ENCODE results near the gene PRKCSH.
A peak's percentile ranks its signal among the peaks of the same experiment; 100 is the strongest.
"Not testable (repeated sequence)": the region's sequence is repeated elsewhere in the genome, so short reads cannot be mapped to it uniquely, and the experiment has no call there.

Gene PRKCSH

DNA sequence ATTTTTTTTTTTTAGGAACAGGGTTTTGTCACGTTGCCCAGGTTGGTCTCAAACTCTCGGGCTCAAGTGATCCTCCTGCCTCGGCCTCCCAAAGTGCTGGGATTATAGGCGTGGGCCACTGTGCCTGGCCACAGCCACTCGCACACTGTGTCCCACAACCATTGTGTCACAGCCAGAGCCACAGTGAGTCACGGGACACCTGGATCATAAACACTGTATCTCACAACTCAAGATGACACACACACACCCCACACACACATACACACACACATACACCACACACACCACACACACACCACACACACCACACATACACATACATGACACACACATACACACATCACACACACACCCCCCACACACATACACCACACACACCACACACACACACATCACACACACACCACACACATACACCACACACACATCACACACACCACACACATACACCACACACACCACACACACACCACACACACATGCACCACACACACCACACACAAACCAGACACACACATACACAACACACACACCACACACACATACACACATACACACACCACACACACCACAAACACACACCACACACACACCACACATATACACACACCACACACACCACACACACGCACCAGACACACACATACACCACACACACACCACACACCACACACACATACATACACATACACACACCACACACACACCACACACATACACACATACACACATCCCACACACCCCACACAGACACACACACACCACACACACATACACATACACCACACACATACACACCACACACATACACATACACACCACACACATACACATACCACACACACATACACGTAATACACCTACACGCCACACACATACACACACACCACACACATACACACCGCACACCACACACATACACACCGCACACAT, 29.2 kb downstream of the PRKCSH start:
- peaks cover 9% of the 10 kb centered on the region for H3K27me3 ChIP-seq (replicated peaks; ENCODE audit: control insufficient read depth, insufficient read depth, low read length)
- H3K9me3 ChIP-seq (ENCODE audit: control insufficient read depth, low read length): no peaks in the 10 kb centered on the region
- H3K9ac ChIP-seq (ENCODE audit: low read length): no peak overlapping the region
- no peaks in the 10 kb centered on the region for H3K4me1 ChIP-seq (ENCODE audit: control insufficient read depth, insufficient read depth, low read length)
- no peak overlapping the region for H3K4me3 ChIP-seq (ENCODE audit: low read length)
- no peak for DNase-seq (ENCODE audit: low read depth)
- H3K36me3 ChIP-seq (ENCODE audit: control insufficient read depth, insufficient read depth, low read length, severe bottlenecking): no peaks in the 10 kb centered on the region

DNA sequence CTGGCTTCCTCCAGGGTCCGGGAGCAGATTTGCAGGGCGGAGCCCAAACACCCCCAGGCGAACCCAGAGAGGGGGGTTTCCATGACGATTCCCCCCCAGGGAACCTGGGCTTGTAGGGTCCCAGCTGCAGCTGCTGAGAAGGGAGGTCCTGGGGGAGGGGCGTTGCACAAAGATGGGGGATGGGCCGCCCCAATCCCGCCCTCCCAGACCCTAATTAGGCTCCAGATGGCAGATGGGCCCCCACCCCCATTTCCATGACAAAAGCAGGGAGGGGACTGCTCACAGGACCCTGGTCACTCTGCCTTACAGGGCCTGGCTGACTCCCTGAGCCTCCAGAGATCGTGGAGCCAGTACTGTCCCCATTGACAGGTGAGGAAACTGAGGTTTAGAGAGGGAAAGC, 30.2 kb downstream of the PRKCSH start:
- H3K27me3 ChIP-seq (replicated peaks; ENCODE audit: control insufficient read depth, insufficient read depth, low read length): peaks cover under 1% of the 10 kb centered on the region
- no peaks in the 10 kb centered on the region for H3K9me3 ChIP-seq (ENCODE audit: control insufficient read depth, low read length)
- no peak overlapping the region for H3K4me3 ChIP-seq (ENCODE audit: low read length)
- DNase-seq (ENCODE audit: low read depth): no peak
- no peak overlapping the region for H3K9ac ChIP-seq (ENCODE audit: low read length)
- H3K4me1 ChIP-seq (ENCODE audit: control insufficient read depth, insufficient read depth, low read length): no peaks in the 10 kb centered on the region
- H3K36me3 ChIP-seq (ENCODE audit: control insufficient read depth, insufficient read depth, low read length, severe bottlenecking): no peaks in the 10 kb centered on the region

DNA sequence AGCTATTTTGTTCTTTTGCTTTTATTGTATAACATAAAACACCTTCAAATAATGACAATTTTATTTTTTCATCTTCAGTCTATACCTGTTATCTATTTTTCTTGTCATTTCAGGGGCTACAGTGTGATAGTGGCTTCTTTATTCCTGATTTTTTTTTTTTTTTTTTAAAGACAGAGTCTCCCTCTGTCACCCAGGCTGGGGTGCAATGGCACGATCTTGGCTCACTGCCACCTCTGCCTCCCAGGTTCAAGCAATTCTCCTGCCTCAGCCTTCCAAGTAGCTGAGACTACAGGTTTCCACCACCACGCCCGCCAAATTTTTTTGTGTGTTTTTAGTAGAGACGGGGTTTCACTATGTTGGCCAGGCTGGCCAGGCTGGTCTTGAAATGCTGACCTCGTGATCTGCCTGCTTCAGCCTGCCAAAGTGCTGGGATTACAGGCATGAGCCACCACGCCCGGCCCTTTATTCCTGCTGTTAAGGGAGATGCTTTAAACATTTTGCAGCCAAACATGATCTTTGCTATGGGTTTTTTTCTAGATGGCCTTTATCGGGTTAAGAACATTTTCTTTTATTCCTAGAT, 32.9 kb downstream of the PRKCSH start:
- not testable (repeated sequence) for H3K9me3 ChIP-seq (ENCODE audit: control insufficient read depth, low read length); H3K27me3 ChIP-seq (replicated peaks; ENCODE audit: control insufficient read depth, insufficient read depth, low read length); H3K4me1 ChIP-seq (ENCODE audit: control insufficient read depth, insufficient read depth, low read length); DNase-seq (ENCODE audit: low read depth); H3K9ac ChIP-seq (ENCODE audit: low read length); H3K36me3 ChIP-seq (ENCODE audit: control insufficient read depth, insufficient read depth, low read length, severe bottlenecking); H3K4me3 ChIP-seq (ENCODE audit: low read length)

DNA sequence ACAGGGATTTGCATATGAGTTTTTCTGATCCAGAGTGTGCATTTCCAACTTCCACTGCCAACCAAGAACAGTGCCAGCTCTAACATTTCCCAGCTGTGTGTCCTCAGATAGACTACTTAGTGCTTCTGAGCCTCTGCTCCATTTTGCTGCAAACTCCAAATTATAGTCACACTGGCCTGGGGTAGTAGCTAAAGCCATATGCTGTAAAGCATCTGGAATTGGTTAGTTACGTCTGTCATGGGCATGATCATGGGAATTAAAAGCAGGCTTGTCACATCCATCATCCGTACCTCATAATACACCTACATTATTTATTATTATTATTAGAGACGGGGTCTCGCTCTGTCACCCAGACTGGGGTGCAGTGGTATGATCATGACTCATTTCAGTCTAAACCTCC, 38.3 kb downstream of the PRKCSH start:
- Histone ChIP-seq H3K27me3 (replicated peaks; ENCODE audit: control insufficient read depth, insufficient read depth, low read length) (peaks cover 7% of the 10 kb centered on the region), H3K9me3 (ENCODE audit: control insufficient read depth, low read length) (no peaks in the 10 kb centered on the region), H3K4me3 (ENCODE audit: low read length) (no peak overlapping the region), H3K9ac (ENCODE audit: low read length) (no peak overlapping the region), H3K4me1 (ENCODE audit: control insufficient read depth, insufficient read depth, low read length) (no peaks in the 10 kb centered on the region), H3K36me3 (ENCODE audit: control insufficient read depth, insufficient read depth, low read length, severe bottlenecking) (no peaks in the 10 kb centered on the region)
- DNase-seq (ENCODE audit: low read depth): no peak

DNA sequence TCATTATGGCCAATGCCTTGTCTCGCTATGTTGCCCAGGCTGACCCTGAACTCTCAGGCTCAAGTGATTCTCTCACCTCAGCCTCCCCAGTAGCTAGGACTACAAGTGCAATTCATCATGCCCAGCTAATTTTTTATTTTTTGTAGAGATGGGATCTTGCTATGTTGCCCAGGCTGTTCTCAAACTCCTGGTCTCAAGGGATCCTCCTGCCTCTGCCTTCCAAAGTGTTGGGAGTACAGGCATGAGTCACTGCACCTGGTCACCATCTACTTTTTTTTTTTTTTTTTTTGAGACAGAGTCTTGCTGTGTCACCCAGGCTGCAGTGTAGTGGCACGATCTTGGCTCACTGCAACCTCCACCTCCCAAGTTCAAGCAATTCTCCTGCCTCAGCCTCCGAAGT, 39.9 kb downstream of the PRKCSH start:
- not testable (repeated sequence) for H3K9ac ChIP-seq (ENCODE audit: low read length); DNase-seq (ENCODE audit: low read depth); H3K9me3 ChIP-seq (ENCODE audit: control insufficient read depth, low read length); H3K36me3 ChIP-seq (ENCODE audit: control insufficient read depth, insufficient read depth, low read length, severe bottlenecking); H3K4me1 ChIP-seq (ENCODE audit: control insufficient read depth, insufficient read depth, low read length); H3K4me3 ChIP-seq (ENCODE audit: low read length)
- peaks cover 12% of the 10 kb centered on the region for H3K27me3 ChIP-seq (replicated peaks; ENCODE audit: control insufficient read depth, insufficient read depth, low read length)

DNA sequence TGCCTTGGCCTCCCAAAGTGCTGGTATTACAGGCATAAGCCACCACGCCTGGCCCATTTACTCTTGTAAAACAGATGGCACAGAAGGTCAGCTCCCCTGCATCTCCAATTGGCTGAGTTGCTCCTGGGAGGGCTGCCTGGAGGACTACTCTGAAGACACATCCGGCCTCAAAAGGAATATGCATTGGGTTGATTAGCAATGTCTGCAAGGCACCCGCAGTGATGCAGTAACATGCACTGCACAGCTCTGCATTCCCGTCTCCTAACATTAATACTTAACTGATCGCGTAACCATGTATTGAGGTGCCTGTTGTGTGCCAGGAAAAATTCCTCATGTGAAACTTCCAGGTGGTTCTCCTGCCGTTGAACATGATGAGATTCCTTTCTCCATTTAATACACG, 40.4 kb downstream of the PRKCSH start:
- no peak for DNase-seq (ENCODE audit: low read depth)
- Histone ChIP-seq H3K27me3 (replicated peaks; ENCODE audit: control insufficient read depth, insufficient read depth, low read length) (peaks cover 12% of the 10 kb centered on the region), H3K36me3 (ENCODE audit: control insufficient read depth, insufficient read depth, low read length, severe bottlenecking) (no peaks in the 10 kb centered on the region), H3K9ac (ENCODE audit: low read length) (no peak overlapping the region), H3K9me3 (ENCODE audit: control insufficient read depth, low read length) (no peaks in the 10 kb centered on the region), H3K4me3 (ENCODE audit: low read length) (no peak overlapping the region), H3K4me1 (ENCODE audit: control insufficient read depth, insufficient read depth, low read length) (no peaks in the 10 kb centered on the region)

DNA sequence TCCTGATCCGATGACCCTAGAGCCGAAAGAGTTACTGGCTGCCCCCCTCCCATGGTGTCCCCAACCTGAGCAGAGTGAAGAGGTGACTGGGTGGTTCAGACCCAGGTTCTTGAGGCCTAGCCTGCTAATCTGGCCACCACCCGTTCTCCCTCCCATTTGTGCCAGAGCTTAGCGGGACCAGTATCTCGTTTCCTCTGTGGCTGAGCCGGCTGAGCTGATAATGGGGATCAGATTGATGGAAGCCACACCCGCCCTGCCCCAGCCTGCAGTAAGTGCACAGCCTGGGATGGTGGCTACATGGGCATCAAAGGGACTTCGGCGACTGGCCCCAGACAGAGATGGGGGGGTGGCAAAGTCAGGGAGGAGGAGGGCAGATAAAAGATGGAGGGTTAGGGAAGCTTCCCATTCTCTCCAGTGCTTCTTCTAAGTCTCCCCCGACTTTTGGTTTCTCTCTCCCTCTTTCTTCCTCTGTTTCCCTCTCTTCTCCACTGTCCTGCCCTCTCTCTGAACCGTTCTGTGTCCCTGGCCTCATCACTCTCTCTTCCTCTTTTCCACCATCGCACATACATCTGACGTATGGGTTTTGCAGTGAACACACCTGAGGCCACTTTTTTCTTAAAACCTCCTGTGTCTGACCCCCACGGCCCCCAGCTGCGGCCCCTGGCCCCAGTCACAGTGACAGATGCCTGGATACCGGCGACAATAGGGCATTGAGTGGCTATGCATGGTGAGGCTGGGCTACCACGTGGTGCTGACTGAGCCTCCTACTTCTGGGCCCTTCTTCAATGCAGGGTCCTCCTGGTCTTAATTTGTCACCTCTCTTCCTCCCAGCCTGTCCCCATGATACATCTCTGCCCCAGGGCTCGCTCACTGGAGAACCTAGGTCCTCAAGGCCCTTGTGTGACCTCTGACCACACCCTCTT, 43.0 kb downstream of the PRKCSH start:
- Histone ChIP-seq H3K4me3 (ENCODE audit: low read length) (no peak overlapping the region), H3K9me3 (ENCODE audit: control insufficient read depth, low read length) (no peaks in the 10 kb centered on the region), H3K36me3 (ENCODE audit: control insufficient read depth, insufficient read depth, low read length, severe bottlenecking) (no peaks in the 10 kb centered on the region), H3K9ac (ENCODE audit: low read length) (no peak overlapping the region), H3K4me1 (ENCODE audit: control insufficient read depth, insufficient read depth, low read length) (peaks cover 7% of the 10 kb centered on the region), H3K27me3 (replicated peaks; ENCODE audit: control insufficient read depth, insufficient read depth, low read length) (peaks cover 17% of the 10 kb centered on the region)
- DNase-seq (ENCODE audit: low read depth): no peak

DNA sequence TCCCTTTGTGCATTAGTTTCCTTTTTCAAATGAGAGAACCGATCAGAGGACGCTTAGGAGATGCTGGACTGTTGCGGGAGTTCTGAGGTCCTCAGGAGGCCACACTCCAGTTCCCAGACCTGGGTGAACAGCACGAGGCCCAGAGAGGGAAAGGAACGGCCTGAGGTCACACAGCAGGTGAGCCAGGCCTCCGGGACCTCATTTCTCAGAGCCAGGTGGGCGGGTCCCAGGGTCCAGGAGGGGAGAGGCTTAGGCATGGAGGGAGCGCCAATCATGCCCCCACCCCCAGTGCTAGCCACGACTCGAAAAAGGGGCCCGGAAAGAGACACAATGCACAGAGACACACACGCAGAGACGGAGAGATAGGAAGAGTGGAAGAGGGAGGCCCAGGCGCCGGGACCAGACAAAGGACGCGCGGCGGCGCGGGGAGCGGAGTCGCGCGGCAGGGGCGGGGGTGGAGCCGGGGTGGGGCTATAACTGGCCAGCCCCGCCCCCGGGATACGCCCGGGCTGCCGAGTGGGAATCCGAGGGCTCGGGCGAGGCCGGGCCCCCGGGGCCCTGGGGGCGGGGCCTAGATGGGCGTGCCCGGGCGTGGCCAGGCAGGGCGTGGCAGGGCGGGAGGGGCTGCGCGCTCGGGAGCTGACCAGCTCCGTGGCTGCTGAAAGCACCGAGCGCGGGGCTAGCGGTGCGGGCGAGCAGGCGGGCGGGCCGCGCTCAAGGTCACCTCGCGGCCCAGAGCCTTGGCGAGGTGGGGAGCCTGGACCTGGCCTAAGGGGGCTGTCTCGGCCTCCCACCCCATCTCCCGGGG, 43.9 kb downstream of the PRKCSH start:
- Histone ChIP-seq H3K9me3 (ENCODE audit: control insufficient read depth, low read length) (no peaks in the 10 kb centered on the region), H3K36me3 (ENCODE audit: control insufficient read depth, insufficient read depth, low read length, severe bottlenecking) (no peaks in the 10 kb centered on the region), H3K27me3 (replicated peaks; ENCODE audit: control insufficient read depth, insufficient read depth, low read length) (peaks cover 17% of the 10 kb centered on the region), H3K9ac (ENCODE audit: low read length) (no peak overlapping the region), H3K4me3 (ENCODE audit: low read length) (no peak overlapping the region), H3K4me1 (ENCODE audit: control insufficient read depth, insufficient read depth, low read length) (peaks cover 7% of the 10 kb centered on the region)
- DNase-seq (ENCODE audit: low read depth): peak; percentile 28

DNA sequence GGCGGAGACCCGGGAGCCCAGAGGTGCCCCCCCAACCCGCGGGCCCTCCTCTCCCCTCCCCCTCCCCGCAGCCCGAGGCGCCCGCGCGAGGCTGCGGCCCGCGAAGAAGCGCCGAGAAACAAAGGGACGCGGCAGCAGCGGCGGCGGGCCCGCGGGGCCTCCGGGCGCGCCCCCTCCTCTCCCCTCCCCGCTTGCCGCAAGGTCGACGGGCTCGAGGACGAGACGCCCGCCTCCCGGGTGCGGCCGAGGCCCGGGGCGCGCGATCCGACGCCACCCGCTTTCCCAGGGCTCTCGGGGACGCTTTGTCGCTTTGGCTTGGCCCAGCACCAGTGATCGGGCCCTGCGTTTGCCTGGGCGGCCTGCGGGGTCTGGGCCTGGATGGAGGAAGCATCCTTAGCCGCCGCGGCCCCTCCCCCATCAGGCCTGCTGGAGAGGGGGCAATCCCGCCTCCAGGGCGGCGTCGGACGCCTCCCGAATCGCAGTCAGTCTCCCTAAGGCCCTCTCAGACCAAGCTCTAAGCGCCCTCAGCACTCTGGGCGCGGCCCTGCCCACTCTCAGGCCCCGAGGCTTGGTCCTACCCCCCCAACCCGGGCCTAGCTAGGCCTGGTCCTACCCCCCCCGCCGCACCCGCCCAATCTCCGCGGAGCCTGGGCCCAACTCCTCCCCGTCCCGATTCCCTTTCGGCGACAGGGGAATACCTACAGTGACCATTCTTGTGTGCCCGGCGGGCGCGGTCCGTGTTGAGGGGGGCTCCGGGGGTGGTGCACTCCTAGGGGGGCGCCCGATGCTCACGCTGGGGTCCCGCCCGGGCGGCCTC, 44.7 kb downstream of the PRKCSH start:
- Histone ChIP-seq H3K4me3 (ENCODE audit: low read length) (no peak overlapping the region), H3K27me3 (replicated peaks; ENCODE audit: control insufficient read depth, insufficient read depth, low read length) (peaks cover 17% of the 10 kb centered on the region), H3K36me3 (ENCODE audit: control insufficient read depth, insufficient read depth, low read length, severe bottlenecking) (no peaks in the 10 kb centered on the region), H3K4me1 (ENCODE audit: control insufficient read depth, insufficient read depth, low read length) (peaks cover 7% of the 10 kb centered on the region), H3K9me3 (ENCODE audit: control insufficient read depth, low read length) (no peaks in the 10 kb centered on the region), H3K9ac (ENCODE audit: low read length) (no peak overlapping the region)
- DNase-seq (ENCODE audit: low read depth): no peak

Measured in adipocyte (in vitro differentiated cells).